HG02798 (cell line): ENCODE measurements around the gene LANCL1.
"Not testable (repeated sequence)": the region's sequence is repeated elsewhere in the genome, so short reads cannot be mapped to it uniquely, and the experiment has no call there.

Experiments
- ATAC-seq: cut with Tn5 transposase; IDR thresholded peaks from one replicate; pipeline ENCODE4 v1.9.1; 2021; ENCODE audit warnings: mild to moderate bottlenecking; ENCODE audit not compliant: unreplicated experiment, poor library complexity

The LANCL1 gene

DNA sequence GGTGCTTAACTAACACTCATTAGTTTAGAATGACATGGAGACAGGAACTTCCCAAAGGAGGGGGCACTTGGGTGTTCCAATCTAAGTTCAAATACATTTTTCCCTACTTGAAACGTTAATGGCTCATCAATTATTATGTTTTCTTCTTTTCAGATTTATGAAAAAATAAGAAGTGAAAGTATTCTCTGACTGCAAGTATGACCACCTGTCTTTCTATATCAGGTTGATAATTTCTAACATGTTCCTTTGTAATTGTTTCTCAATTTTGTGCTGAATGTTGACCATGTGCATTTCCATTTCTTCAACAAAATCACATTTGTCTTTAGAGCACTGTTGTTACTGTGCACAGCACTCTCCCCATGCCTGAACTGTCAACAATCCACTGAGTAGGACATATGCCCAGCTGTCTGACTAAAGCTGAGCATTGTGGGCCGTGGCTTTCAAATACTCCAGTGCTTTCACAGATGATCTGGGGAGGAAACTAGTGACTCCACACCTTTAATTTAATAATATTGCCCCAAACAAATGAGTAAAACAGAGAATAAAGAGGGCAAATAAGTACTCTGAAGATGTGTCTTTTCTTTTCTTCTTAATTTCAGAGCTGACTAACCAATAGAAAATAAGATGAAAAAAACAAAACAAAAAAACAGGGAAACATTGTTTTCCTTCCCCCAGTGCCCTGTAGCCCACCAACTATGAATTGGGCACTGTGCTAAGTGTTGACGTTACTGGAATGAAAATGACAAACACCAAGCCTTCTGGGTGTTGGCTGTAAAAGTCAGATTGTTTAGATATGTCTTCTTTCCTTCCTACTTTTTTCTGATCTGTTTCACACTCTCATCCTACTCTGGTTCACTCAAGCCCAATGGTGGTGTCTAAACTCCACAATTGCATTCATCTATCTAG is 16.0 kb downstream of the LANCL1 start:
- peak; percentile 57 for ATAC-seq

DNA sequence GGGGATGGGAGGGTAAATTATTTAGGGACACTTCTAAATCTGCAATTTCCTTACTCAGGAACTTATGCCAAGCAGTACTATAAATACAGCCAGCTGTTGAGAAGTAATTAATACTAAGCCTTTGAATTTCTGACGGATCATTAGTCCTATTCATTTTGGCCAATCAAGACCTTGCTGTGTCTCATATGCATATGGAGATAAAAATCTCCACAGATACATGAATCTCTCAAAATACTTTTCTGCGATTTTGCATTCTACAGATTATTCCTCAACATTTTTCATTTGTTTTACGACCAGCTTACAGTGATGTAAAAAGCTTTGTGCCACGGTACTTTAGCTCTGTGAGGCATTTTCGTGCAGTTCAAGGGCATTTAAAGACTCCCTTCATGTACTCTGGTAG is 16.7 kb downstream of the LANCL1 start:
- ATAC-seq: no peak

DNA sequence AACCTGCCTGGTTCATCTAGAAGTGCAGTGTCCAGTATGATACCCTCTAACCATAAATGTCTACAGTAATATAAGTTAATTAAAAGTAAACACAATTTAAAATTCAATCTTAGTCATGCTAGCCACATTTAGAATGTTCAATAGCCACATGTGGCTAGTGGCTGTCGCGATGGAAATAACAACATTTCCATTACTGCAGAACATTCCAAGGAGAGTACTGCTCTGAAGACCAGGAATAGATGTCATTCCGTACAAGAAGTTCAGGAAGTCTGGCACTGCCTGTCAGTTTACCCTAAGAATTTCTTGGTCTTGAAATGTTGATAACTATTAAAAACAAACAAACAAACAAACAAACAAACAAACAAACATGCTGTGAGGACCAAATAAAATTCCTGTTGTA is 17.2 kb downstream of the LANCL1 start:
- ATAC-seq: no peak

DNA sequence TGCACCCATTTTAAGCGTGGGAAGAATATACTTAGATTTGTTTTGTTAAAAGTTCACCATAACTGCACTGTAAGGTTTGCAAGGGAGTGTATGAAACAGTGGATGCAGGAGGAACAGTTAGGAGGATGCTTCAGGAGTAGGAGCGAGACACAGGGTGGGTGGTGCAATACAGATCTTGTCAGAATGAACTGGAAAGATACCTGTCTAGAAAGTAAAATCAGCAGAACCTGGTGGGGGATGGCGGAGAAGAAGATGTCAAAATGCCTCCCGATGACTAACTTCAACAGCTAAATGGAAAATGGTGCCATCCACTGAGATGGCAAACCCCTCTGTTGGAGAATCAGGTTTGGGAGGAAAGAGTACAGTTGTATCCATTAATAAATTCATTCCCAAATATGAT is 18.2 kb downstream of the LANCL1 start:
- ATAC-seq: no peak

DNA sequence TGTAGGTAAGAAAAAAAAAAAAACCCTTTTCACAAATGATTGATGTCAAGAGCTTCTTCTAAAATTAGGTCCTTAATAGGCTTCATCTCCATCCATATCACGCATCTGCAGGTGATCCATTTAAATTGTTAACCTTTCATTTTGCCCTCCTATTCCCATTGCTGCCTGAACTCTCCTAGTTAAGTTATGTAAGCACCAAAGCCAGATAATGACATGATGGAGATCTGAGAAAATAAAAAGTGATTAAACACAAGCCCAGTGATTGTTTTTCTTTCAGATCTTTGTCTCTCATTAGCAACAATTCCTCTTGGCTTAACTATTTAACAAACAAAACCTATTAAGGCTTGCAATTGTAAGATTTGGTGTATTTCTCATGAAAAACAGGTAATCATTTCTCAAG is 20.0 kb downstream of the LANCL1 start:
- ATAC-seq: no peak

DNA sequence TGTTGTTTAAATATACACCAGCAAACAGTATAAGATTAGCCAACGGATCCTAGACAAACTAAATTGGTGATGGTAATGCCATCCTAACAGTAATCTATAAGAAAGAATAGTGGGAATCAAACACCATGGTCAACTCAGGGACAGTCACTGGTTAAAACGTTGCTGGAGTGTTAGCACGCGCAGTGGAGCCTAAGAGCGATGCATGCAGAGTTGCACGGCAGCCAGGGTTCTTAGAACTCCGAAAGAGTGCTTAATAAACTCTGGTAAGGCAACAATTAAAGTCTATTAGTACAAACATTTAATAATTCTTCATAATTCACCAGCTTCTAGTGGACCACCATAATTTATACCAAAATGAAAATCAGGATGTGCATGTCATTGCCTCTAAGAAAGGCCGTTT is 22.2 kb downstream of the LANCL1 start:
- ATAC-seq: no peak

DNA sequence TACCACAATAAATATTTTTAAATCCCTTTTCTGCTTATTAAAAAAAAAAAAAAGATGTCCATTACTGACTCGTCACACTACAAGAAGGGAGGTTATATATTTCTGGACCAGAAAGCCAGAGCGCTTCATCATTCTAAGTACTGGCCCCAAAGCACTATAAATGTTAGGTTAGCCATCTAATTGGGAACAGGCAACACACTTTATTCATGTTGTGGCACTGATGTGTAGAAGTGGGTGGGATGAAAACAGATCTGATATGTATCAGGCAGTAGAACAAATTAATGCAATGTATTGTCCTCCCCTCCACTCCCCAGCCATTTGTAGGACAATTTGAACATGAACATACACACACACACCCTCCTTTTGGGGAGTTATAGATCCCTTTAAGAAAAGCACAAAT is 24.4 kb downstream of the LANCL1 start:
- no peak for ATAC-seq

DNA sequence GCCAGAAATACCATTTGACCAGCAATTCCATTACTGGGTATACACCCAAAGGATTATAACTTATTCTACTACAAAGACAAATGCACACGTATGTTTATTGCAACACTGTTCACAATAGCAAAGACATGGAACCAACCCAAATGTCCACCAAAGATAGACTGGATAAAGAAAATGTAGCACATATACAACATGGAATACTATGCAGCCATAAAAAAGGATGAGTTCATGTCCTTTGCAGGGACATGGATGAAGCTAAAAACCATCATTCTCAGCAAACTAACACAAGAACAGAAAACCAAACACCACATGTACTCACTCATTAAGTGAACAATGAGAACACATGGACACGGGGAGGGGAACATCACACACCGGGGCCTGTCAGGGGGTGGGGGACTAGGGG is 25.6 kb downstream of the LANCL1 start:
- ATAC-seq: not testable (repeated sequence)

DNA sequence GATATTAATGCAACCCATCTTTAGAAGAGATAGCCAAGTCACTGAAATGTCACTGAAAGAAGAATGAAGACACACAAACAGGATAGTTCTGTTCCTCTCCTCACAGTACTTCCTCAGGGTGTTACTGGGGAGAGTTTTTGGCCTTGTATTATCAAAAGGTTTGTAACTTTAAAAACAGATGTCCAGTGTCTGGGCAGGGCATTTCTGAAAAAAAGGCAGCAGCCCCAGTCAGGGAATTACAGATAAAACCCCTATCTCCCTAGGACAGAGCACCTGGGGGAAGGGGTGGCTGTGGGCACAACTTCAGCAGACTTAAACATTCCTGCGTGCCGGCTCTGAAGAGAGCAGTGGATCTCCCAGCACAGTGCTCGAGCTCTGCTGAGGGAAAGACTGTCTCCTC is 30.8 kb downstream of the LANCL1 start:
- ATAC-seq: no peak

DNA sequence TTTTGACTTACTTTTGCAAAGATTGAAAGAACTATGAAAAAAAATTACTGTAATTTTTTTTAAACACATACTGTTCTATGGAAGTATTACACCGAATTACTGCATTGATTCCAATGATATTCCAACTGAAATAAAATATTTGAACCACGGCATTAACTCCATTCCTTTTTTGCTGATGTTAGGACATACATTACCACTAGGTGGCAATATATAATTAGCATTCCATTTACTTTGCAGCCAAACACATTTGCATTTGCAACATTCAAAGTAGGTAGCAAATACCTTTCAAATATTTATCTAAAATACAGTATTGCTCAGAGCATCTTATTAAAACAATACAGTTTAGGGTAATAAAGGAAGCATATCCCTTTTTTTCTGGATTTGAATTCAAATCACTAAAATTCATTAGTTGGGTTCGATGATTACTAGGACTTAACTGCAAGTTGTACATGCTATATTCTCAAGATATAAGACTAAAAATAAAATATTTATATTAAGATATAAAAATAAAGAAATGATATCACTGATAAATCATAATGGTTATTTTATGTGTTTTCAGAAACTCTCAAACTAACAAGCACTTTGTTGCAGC is 31.3 kb downstream of the LANCL1 start:
- ATAC-seq: no peak

DNA sequence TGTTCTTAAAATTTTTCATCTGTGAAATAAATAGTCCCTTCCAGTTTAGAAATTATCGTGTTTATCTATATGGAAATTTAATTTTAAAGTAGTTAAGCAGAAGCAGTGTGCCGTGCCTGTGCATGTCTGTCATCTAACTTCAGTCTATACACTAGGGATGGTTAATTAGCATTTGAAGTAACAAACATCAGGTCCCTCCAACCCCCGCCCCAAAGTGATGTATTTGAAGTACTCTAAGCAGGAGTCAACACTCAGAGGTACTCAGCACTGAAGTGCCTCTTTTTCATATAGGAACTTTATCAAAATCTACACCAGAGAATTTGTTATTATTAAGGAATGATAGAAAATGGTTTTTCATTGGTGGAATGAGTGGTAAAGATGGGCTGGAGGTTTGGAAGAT is 33.0 kb downstream of the LANCL1 start:
- ATAC-seq: no peak

DNA sequence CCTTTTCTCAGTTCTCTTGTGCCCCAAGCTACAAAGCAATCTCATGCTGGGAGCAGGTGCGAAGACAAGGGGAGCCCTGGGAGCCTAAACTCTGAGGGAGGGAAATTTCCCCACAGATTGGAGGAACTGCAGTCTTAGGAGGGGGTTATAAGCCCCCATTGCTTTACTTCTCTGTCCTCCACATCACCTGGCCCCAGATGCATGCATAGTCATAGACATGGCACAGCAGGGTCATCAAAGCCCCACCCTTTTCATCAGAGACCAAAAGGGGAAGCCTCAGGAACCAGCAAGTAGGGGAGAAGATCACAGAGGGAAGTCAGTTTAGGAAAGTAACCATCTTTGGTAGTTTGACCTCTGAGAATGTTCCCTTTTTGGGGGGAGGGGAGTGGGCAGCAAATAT is 33.7 kb downstream of the LANCL1 start:
- peak; percentile 25 for ATAC-seq

DNA sequence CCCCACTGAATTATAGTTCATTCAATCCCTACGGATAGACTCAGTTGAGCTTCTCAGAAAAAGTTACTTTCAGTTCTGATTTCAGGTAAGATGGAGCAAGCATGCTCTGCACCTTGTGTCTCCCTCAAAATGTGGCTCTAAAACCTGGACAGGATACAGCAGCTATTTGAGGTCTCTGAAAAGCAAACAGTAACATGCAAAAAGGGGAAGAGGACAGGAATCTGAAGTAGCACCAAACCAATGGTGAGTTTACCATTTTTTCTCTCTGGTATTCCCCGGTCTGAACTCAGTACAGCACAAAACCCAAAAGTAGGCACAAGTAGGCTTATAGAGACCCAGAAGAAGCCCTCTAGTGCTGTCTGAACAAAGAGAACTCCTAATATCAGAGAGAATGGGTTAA is 34.1 kb downstream of the LANCL1 start:
- peak; percentile 67 for ATAC-seq

DNA sequence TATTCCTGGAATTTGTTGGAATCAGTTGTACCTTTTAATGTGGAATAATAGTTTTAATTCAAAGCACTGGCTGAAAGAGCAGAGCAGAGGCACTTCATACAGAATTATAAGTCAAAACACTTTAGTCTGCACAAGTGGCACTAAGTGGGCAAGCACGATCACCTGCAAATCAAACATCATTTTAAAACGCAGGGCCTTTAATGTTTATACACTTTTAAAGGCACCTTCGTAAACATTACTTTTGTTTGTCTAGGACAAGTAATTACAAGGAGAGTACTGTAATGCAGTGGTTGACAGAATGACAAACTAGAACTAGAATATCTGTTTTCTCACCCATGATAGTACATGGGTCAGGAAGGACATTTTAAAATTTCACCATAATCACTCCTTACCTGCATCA is 36.4 kb downstream of the LANCL1 start:
- no peak for ATAC-seq

DNA sequence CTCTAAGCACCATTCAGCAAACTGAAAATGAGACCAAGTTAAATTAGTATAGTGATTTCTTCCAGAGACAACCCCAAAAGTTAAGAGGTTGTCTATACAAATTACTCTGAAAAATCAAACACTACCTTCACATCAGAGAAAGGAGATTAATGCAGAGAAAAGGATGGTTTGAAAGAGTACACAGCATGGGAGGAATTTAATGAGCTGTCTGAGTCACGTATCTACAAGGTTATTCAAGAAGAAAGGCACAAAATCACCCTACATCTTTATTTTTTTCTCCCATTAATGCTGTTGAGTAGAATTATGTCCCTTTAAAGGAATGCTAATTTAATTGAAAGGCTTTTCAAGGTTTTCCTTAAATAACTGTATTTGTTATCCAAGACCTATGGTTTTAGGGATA is 41.1 kb downstream of the LANCL1 start:
- no peak for ATAC-seq

DNA sequence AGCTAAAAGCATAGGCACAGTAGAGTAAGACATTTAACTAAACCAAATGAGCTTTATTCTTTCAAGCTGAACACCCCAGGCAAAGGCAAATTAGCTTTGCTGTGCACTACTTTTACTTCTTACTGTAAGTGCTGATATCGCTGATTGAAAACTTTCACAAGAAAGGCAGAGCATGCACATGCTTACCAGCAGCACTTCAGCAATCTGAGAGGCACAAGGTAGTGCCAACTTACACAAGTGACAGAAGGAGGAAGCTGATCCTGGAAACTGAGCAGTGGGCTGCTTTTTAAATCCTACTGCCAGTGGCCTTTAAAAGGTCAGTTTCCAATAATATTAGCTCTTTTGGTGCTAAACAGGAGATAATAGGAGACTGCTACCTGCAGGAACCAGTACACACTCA is 43.9 kb downstream of the LANCL1 start:
- no peak for ATAC-seq

DNA sequence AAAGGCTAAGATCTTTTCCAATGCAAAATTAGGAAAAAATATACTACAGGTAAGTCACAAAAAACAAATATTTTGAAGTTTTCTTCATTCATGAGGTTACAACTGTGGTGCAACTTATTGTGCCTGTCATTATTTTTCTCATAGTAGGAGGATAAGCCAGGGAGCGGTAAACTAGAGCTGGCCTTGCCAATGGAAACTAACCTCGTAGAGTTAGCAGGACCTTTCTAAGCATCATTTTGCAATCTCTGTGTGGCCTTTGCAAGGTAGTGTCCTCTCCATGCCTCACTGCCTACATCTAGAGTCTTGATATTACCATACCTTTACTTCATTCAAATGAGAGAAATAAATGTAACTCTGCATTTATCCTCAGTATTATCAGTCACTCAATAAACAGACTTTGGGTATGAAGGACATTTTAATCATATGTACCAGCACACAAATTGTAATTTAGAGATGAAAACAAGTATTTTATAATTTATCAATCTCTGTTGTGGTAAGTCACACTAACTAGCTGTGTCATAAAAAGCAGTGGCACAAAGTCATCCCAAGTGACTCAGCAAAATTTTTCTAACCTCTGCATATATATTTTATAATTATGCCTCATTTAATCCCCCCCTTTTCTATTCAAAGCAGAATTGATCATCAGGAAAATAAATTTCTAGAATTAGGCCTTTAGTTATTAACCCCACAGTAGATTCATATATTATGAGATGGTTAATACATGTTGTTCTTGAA is 47.0 kb downstream of the LANCL1 start:
- ATAC-seq: no peak

DNA sequence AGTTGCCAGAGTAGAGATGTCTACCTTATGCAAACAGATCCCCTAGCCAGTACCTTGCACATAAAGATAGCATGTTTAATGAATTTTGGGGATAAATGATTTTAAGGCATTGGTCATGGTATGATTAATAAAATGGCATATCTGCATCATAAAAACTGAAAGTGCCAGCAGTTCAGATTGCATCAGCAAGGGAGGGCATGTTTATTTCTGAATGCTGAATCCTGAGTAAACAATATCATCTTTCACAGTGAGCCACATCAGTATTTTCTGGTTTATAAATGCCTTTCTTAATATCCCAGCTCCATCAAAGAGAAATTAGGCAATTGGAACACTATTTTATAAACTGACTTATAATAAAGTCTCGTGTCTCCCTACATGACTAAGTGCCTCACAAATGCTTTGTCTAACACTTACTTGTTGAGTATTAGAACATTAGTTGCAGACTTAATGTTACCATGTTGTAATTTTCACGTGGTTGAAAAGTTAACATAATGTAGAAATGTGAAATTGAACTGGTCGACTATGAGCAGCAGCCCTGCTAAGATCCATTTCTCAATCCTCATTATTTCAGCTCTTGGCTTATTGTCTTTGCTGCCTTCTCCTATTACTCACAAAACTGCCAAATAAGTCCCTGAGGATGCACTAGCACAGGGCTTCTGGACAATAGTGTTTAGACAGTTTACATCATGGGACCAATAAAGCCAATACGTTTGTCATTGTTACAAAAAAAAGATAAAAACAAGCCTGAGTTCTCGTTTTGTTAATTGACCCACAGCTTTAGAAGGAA is 48.0 kb downstream of the LANCL1 start:
- no peak for ATAC-seq

DNA sequence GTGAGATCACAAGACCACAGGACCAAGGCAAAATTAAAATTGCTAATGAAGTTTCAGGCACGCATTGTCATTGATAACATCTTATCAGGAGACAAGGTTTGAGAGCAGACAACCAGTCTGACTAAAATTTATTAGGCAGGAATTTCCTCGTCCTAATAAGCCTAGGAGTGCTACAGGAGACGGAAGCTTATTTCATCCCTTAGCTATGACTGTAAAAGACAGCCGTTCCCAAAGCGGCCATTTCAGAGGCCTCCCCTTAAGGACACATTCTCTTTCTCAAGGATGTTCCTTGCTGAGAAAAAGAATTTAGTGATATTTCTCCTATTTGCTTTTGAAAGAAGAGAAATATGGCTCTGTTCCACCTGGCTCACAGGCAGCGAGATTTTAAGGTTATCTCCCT is 49.2 kb downstream of the LANCL1 start:
- ATAC-seq: not testable (repeated sequence)

DNA sequence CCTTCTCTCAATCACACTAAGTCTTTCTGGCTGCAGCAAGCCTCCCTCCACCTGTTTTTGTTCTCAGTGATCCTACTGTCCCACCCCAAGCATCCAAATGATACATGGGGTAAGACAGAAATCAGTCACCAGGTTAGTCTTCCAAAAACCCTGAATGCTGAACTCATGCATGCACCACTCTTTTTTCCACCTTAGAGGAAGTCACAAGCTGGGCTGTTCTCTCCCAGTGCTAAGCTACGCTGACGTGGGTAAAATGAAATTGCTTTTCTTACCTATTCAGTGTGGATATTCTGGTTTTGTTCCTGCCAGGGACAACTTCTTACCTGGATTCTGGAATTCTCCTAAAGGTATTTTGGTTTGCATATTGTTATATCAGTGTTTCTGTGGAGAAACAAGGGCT is 54.2 kb downstream of the LANCL1 start:
- ATAC-seq: no peak

DNA sequence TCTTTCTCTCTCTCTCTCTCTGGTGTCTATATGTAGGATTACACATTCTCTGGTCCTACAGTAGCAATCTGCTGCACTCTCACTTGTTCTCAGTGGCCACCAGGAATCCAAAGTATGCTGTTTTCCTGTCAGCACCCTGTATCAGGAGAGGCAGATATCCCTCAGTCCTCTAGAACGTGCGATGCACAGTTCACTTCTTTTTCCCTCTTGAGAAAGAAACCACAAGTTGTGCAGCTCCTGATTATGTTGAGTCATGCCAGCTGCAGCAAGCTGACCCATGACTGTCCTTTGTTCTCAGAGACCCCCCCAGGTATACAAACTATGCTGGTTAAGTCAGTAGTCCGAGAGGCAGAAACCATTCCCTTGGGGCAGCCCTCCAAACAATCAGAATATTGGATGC is 54.6 kb downstream of the LANCL1 start:
- no peak for ATAC-seq
